Esophagus squamous epithelium (tissue), 4 donors: ENCODE measurements around the gene ZSWIM3.

Source experiments
- POLR2A ChIP-seq, 4 donors: fragments of 450-650 bp; IDR thresholded peaks; one replicate each; pipeline ENCODE4 v1.6.1; 2017; ENCODE audit warnings: antibody characterized with exemption in 4 of 4, mild to moderate bottlenecking in 4 of 4, moderate library complexity in 3 of 4
- TF ChIP-seq, protein P1 (sequence below), 6 experiments: fragments of 450-650 bp in 4 of 6; fragments of 200-600 bp in 2 of 6; sonication (generic) in 2 of 6; IDR thresholded peaks; one replicate each; pipeline ENCODE4 v1.5.1; 2016 to 2019; ENCODE audit warnings: antibody characterized with exemption in 6 of 6, mild to moderate bottlenecking in 4 of 6, moderate library complexity in 4 of 6

DNA sequence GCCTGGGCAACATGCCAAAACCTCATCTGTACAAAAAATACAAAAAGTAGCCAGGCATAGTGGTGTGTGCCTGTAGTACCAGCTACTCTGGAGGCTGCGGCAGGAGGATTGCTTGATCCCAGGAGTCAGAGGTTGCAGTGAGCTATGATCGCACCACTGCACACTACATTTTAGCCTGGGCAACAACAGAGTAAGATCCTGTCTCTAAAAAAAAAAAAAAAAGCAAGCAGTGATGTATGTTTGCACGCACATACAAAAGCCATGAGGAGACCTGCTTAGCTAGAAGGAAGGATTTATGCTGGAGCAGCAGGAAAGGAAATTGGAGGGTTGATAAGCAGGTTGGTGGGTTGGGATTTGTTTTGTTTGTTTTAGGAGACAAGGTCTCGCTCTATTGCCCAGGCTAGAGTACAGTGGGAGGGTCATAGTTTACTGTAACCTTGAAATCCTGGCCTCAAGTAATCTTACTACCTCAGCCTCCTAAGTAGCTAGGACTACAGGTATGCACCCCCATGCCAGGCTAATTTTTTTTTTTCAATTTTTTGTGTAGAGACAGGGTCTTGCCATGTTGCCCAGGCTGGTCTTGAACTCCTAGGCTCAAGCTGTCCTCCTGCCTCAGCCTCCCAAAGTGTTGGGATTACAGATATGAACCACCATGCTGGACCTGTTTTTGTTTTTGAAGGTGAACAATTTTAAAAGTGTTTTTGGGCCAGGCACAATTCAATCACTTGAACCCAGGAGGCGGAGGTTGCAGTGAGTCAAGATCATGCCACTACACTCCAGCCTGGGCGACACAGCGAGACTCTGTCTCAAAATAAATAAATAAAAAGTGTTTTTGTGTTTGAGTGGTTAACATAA is 4.0 kb downstream of the ZSWIM3 start:
- TF ChIP-seq, protein P1, sequence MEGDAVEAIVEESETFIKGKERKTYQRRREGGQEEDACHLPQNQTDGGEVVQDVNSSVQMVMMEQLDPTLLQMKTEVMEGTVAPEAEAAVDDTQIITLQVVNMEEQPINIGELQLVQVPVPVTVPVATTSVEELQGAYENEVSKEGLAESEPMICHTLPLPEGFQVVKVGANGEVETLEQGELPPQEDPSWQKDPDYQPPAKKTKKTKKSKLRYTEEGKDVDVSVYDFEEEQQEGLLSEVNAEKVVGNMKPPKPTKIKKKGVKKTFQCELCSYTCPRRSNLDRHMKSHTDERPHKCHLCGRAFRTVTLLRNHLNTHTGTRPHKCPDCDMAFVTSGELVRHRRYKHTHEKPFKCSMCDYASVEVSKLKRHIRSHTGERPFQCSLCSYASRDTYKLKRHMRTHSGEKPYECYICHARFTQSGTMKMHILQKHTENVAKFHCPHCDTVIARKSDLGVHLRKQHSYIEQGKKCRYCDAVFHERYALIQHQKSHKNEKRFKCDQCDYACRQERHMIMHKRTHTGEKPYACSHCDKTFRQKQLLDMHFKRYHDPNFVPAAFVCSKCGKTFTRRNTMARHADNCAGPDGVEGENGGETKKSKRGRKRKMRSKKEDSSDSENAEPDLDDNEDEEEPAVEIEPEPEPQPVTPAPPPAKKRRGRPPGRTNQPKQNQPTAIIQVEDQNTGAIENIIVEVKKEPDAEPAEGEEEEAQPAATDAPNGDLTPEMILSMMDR (IDR thresholded peaks at IDR 0.05): no peak
- TF ChIP-seq POLR2A (IDR thresholded peaks at IDR 0.05): no peak
